GM10266 (cell line): ENCODE results near the gene PRDM5.

Experiments used
- DNase-seq: peaks from one replicate; pipeline ENCODE4 v3.0.0; 2012; ENCODE audit errors: extremely low spot score
- TF ChIP-seq, protein P1 (sequence below): IDR thresholded peaks from 2 replicates; pipeline ENCODE4 v1.5.1; 2012; ENCODE audit warnings: mild to moderate bottlenecking, low read depth; ENCODE audit not compliant: control insufficient read depth, insufficient read depth; ENCODE audit errors: missing control alignments

The PRDM5 gene

DNA sequence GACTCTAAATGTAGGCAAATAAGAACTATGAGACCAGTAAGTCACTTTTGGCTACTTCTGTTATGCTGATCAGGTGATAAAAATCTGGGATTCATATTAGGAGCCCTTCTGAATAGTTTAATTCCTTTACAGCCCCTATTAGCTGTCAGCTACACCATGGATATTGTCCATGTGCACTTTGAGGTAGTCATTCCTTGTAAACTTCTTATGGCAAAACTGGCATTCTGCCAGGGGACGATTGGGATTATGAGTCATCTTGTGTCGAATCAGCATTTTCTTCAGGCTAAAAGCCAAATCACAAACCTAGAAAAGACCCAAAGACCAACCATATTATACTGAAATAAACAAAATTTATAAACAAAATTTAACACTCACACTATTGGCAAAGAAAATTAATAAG lies 227.6 kb downstream of the PRDM5 start:
- DNase-seq: no peak
- TF ChIP-seq, protein P1, sequence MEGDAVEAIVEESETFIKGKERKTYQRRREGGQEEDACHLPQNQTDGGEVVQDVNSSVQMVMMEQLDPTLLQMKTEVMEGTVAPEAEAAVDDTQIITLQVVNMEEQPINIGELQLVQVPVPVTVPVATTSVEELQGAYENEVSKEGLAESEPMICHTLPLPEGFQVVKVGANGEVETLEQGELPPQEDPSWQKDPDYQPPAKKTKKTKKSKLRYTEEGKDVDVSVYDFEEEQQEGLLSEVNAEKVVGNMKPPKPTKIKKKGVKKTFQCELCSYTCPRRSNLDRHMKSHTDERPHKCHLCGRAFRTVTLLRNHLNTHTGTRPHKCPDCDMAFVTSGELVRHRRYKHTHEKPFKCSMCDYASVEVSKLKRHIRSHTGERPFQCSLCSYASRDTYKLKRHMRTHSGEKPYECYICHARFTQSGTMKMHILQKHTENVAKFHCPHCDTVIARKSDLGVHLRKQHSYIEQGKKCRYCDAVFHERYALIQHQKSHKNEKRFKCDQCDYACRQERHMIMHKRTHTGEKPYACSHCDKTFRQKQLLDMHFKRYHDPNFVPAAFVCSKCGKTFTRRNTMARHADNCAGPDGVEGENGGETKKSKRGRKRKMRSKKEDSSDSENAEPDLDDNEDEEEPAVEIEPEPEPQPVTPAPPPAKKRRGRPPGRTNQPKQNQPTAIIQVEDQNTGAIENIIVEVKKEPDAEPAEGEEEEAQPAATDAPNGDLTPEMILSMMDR: no peak

DNA sequence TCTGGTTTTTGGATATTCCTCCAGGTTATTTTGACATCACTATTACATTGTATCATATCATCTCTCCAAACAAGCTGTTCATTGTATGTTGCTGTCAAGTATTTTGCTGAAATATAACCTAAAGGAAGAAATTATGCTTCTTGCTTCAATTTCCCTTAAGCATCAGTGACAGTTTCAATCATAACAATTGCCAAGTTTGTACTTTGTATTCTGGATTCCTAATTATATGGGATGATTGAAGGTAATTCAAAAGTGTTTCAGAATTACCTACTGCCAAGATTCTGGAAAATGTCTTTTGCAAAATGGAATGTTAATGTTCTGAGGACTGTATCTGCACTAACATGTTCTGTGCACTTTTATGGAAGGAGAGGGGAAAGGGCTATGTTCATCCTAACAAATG lies 228.7 kb downstream of the PRDM5 start:
- DNase-seq: no peak
- TF ChIP-seq, protein P1: no peak

DNA sequence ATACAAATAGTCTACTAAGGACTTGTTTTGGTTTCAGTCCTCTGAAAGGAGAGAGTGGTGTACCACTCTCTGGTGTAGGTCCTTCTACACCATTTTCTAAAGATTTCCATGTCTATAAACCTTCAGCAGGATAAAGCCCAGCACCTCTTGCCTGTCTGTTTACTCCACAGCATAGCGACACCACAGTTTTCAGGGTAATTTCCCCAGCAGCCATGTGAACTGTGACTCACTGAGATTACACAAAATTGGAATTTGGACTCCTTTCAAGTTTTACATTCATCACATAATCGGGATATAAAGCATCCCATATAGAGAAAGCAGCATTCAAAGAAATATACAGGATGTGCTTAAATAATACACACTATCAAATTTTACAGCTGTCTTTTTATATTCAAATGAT lies 229.6 kb downstream of the PRDM5 start:
- no peak for DNase-seq
- TF ChIP-seq, protein P1: no peak

DNA sequence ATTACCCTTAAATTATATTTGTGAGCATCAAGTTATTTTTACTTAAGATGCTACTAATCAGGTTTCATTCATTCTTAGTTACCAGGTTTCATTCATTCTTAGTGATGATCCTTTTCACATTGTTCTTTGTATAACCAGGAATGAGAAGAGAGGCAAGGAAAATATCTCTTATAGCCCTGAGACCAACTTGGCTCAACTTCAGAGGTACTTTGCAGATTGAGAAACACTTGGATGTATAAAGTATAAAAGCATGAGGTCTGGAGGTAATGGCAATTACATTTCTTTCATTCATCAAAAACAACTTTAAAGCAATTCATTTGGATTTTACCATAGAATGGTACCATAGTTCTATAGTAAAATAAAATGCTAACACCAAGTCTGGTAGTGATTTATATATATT lies 231.0 kb downstream of the PRDM5 start:
- no peak for DNase-seq
- TF ChIP-seq, protein P1: no peak

DNA sequence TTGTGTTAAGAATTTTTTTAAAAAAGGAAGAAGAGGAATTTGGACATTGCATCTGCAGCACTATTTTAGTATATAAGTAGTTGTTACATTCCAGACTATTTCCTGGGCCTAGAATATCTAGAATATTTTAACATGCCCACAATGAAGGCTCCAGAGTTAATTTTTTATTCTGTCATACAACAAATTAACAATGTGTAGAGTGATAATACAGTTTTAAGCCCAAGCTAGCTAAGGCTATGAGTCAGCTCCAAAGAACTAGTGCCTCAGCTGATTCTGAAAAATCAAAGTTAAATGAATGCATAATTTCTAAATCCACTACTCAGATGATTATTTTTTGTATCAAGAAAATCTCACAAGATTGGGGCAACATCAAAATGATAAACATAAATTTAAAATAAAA lies 231.4 kb downstream of the PRDM5 start:
- TF ChIP-seq, protein P1: no peak
- no peak for DNase-seq

DNA sequence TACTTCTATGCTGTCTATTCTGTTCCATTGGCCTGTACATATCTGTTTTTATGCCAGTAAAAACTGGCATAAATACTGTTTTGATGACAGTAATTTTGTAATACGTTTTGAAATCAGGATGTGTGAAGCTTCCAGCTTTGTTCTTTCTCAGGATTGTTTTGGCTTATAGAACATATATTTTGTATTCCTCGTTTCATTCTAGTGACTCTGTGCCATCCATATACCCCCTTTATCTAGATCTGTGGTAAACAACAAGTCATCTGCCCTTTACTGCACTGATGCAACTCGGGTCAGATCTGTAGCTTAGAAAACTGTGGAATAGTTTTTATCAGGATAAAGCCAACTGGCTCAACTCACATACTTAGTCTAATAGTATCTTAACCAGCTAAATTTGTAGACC lies 233.7 kb downstream of the PRDM5 start:
- TF ChIP-seq, protein P1: no peak
- no peak for DNase-seq

DNA sequence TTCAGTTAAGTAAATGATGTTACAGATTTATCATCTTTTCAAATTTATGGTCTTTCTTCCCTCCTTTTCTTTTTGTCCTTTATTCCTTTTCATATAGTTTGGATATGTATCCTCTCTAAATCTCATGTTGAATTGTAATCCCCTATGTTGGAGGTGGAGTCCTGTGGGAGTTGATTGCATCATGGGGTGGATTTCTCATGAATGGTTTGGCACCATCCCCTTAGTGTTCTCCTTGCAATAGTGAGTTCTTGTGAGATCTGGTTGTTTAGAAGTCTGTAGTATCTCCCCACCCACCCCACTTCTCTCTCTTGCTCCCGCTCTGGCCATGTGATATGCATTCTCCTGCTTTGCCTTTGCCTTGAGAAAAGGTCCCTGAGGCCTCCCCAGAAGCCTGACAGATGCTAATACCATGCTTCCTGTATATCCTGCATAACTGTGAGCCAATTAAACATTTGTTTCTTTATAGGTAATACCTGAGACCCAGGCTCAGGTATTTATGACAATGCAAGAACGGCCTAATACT lies 236.7 kb downstream of the PRDM5 start:
- no peak for DNase-seq
- TF ChIP-seq, protein P1: no peak
